WI38 (cell line): ENCODE data around the gene FRK.
"Not testable (repeated sequence)": the region's sequence is repeated elsewhere in the genome, so short reads cannot be mapped to it uniquely, and the experiment has no call there.

Experiments used
- H3K4me3 ChIP-seq: 2 replicates; pipeline ENCODE4 v1.5.1; 2011; ENCODE audit warnings: low read depth, mild to moderate bottlenecking, control low read depth, low read length
- CTCF ChIP-seq: IDR thresholded peaks from 2 replicates; pipeline ENCODE4 v1.5.1; 2012; ENCODE audit warnings: low read depth, mild to moderate bottlenecking, control low read depth, low read length

The FRK gene

DNA sequence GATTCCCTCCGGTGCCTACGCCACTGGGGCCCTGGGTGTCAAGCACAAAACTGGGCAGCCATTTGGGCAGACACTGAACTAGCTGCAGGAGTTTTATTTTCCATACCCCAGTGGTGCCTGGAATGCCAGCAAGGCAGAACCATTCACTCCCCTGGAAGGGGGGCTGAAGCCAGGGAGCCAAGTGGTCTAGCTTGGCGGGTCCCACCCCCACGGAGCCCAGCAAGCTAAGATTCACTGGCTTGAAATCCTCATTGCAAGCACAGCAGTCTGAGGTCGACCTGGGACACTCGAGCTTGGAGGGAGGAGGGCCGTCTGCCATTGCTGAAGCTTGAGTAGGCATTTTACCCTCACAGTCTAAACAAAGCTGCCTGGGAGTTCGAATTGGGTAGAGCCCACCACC, 125.3 kb downstream of the FRK start:
- no peak overlapping the region for H3K4me3 ChIP-seq
- TF ChIP-seq CTCF = no peak

GRCh38 chr6:115934829-115935228, 125.9 kb downstream of the FRK start:
- TF ChIP-seq CTCF = no peak
- H3K4me3 ChIP-seq = no peak overlapping the region

DNA sequence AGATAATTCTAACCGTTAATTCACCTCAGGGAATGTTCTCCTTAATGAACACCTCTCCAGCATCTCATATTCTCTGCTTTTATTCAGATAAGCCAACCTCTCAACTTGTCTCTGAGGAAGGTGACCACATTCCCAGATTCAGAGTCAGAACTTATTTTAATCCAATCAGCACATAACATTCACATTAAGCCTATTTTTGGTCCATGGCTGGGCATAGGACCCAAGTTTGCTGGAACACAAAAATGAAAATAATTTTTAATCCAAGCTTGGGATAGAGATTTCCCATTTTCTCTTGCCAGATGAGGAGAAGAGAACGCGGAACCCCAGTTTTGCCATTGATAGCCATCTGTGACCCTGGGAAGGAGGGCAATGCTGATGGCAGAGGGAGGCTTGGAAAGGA, 126.5 kb downstream of the FRK start:
- TF ChIP-seq CTCF = no peak
- H3K4me3 ChIP-seq = no peak overlapping the region

DNA sequence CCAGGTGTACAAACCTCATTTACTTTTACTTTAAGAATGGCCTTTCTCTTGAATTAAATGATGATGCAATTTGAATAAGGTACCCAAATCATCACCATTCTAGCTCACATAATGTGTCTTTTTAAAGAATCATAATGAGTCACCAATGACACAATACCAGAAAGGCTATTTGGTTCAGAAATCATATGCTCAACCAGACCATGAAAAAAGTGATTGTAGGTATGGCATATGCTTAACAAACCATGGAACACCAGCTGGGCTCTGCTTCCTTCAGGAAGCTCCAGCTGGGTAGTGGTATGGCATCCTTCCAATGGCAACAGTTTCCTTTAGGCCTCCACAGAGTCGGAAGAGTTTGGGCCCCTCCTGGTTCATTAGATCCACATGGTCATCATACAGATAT, 128.2 kb downstream of the FRK start:
- no peak overlapping the region for H3K4me3 ChIP-seq
- no peak for TF ChIP-seq CTCF

- not testable (repeated sequence) for H3K4me3 ChIP-seq
Measured at GRCh38 chr6:115928000-115928399, 132.7 kb downstream of the FRK start.

DNA sequence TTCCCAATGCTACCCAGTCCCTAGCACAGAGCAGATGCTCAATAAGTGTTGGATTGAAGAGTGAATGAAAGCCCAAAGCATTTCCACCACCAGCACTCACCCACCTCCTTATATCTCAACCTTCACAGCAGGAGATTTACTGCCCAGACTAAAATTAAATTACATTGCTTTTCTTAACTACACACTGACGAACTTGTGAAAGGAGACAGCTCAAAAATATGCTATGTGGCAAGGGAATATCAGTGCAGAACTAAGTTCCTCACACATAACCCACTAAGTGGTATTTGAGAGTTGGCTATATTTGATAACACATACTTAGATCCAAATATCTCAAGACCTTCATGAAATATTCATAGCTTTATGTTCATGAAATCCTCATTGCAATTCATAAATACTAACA, 137.7 kb downstream of the FRK start:
- no peak for TF ChIP-seq CTCF
- no peak overlapping the region for H3K4me3 ChIP-seq

- TF ChIP-seq CTCF = no peak
- H3K4me3 ChIP-seq = no peak overlapping the region
Measured at GRCh38 chr6:115914098-115914497, 146.6 kb downstream of the FRK start.

DNA sequence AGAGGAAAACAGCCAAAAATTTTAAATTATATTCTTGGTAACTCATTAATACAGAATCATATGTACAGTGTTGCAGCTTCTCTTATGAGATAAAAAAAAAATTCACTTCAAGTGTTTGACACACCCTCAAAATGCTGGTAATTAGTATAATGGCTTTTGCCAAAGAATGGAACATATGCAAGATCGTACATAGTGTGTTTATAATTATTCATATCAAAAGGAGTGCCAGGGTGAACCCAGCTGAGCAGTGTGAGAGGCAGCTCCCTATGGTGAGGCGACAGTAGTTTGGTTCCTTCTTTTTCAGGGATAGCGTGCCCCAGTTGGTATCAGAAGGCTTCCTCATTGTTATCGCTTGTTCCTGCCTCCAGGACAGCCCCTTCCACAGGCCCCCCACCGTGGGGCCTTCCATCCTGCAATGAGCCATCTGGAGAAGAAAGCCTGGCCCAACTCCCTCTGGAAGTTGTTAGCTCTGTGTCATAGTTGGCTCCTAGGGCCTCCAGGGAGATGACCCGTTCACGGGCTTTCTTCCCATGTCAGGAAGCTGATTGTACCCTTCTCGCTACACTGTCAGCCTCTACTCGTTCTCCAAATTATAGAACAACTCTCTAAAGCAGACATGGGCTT, 150.7 kb downstream of the FRK start:
- no peak overlapping the region for H3K4me3 ChIP-seq
- no peak for TF ChIP-seq CTCF
